Neuronal stem cell (in vitro differentiated cells): ENCODE results near the gene TMCC1.

Source experiments
- DNase-seq: peaks from one replicate; pipeline ENCODE4 v3.0.0-alpha.2; 2013; ENCODE audit warnings: low spot score
- H2AFZ ChIP-seq: one replicate; pipeline ENCODE4 v1.6.1; 2013; ENCODE audit warnings: mild to moderate bottlenecking, low read length, inconsistent platforms
- H2AK5ac ChIP-seq: 2 replicates; pipeline ENCODE4 v1.6.1; 2013; ENCODE audit warnings: low read depth, mild to moderate bottlenecking, inconsistent platforms, low read length, moderate library complexity, mixed read lengths
- H2BK120ac ChIP-seq: 2 replicates; pipeline ENCODE4 v1.6.1; 2013; ENCODE audit warnings: low read depth, mild to moderate bottlenecking, inconsistent platforms, low read length, moderate library complexity, mixed read lengths
- H2BK12ac ChIP-seq: one replicate; pipeline ENCODE4 v1.6.1; 2013; ENCODE audit warnings: low read length, inconsistent platforms
- H2BK15ac ChIP-seq: 2 replicates; pipeline ENCODE4 v1.6.1; 2013; ENCODE audit warnings: mild to moderate bottlenecking, low read length, inconsistent platforms, mixed read lengths
- H2BK5ac ChIP-seq: one replicate; pipeline ENCODE4 v1.6.1; 2013; ENCODE audit warnings: inconsistent platforms, mild to moderate bottlenecking, low read length, moderate library complexity
- H3K14ac ChIP-seq: one replicate; pipeline ENCODE4 v1.6.1; 2013; ENCODE audit warnings: low read length, inconsistent platforms
- H3K18ac ChIP-seq: 2 replicates; pipeline ENCODE4 v1.6.1; 2013; ENCODE audit warnings: low read length, inconsistent platforms
- H3K23ac ChIP-seq: 2 replicates; pipeline ENCODE4 v1.6.1; 2013; ENCODE audit warnings: low read depth, mild to moderate bottlenecking, mixed read lengths, low read length, inconsistent platforms; ENCODE audit not compliant: poor library complexity
- H3K27ac ChIP-seq: replicated peaks from 3 replicates; pipeline ENCODE4 v1.5.1; 2013; ENCODE audit warnings: low read length, inconsistent platforms
- H3K27me3 ChIP-seq, 3 experiments: 2 replicates each; pipeline ENCODE4 v1.6.1; 2013; ENCODE audit warnings: low read length in 3 of 3, mild to moderate bottlenecking in 2 of 3, inconsistent platforms in 1 of 3, low read depth in 1 of 3, mixed read lengths in 1 of 3, moderate library complexity in 1 of 3; ENCODE audit not compliant: control insufficient read depth in 3 of 3, insufficient read depth in 3 of 3
- H3K36me3 ChIP-seq, 2 donors: replicated peaks in 1 of 2; 2 replicates each; pipeline ENCODE4 v1.6.1; 2013; ENCODE audit warnings: low read length in 2 of 2; ENCODE audit not compliant: control insufficient read depth in 2 of 2, insufficient read depth in 2 of 2
- H3K4ac ChIP-seq: 2 replicates; pipeline ENCODE4 v1.6.1; 2013; ENCODE audit warnings: inconsistent platforms, mild to moderate bottlenecking, low read length, moderate library complexity
- H3K4me1 ChIP-seq, 2 donors: 1 replicate in 1 of 2; 2 replicates in 1 of 2; pipeline ENCODE4 v1.6.1; 2013; ENCODE audit warnings: low read length in 2 of 2, low read depth in 1 of 2; ENCODE audit not compliant: control insufficient read depth in 2 of 2, insufficient read depth in 1 of 2
- H3K4me2 ChIP-seq: one replicate; pipeline ENCODE4 v1.6.1; 2013; ENCODE audit warnings: mild to moderate bottlenecking, low read length, inconsistent platforms; ENCODE audit not compliant: insufficient read depth, poor library complexity, severe bottlenecking
- H3K4me3 ChIP-seq, 2 donors: 2 replicates each; pipeline ENCODE4 v1.5.1; 2013; ENCODE audit warnings: low read length in 2 of 2, mild to moderate bottlenecking in 2 of 2, inconsistent platforms in 1 of 2, moderate library complexity in 1 of 2
- H3K79me1 ChIP-seq: one replicate; pipeline ENCODE4 v1.6.1; 2013; ENCODE audit warnings: low read depth, mild to moderate bottlenecking, inconsistent platforms, low read length, moderate library complexity
- H3K9ac ChIP-seq: one replicate; pipeline ENCODE4 v1.6.1; 2013; ENCODE audit warnings: mild to moderate bottlenecking, low read depth, low read length, inconsistent platforms; ENCODE audit not compliant: poor library complexity
- H3K9me3 ChIP-seq, 2 donors: replicated peaks in 1 of 2; 2 replicates each; pipeline versions ENCODE3 to v1.6.1; 2013; ENCODE audit warnings: low read length in 2 of 2, mild to moderate bottlenecking in 2 of 2, inconsistent platforms in 1 of 2, low read depth in 1 of 2, mixed read lengths in 1 of 2, moderate library complexity in 1 of 2; ENCODE audit not compliant: control insufficient read depth in 2 of 2, insufficient read depth in 1 of 2
- H4K8ac ChIP-seq: one replicate; pipeline ENCODE4 v1.6.1; 2013; ENCODE audit warnings: low read depth, mild to moderate bottlenecking, inconsistent platforms, low read length, moderate library complexity
- H4K91ac ChIP-seq: one replicate; pipeline ENCODE4 v1.6.1; 2013; ENCODE audit warnings: low read length, low read depth, mild to moderate bottlenecking, inconsistent platforms; ENCODE audit not compliant: poor library complexity
- WGBS, 2 donors: extraction: QIAGEN DNeasy Blood & Tissue Kit; methylation state at CpG; one replicate each; pipeline ENCODE4 v1.1.7; 2013; ENCODE audit warnings: missing lambda C conversion rate in 2 of 2, mixed read lengths in 1 of 2; ENCODE audit not compliant: insufficient read length in 2 of 2, insufficient replicate concordance in 1 of 2; ENCODE audit errors: extremely low coverage in 2 of 2; 5-methylcytosine and 5-hydroxymethylcytosine counted together

The TMCC1 gene

GRCh38 chr3:129793319-129793718 is 100.2 kb downstream of the TMCC1 start:
- Histone ChIP-seq H3K4me3 (no peak overlapping the region), H2BK120ac (no peak overlapping the region), H3K14ac (no peak overlapping the region), H2AFZ (no peak overlapping the region), H2BK12ac (no peak overlapping the region), H3K9ac (no peak overlapping the region), H3K9me3 (no peaks in the 10 kb centered on the region), H3K23ac (no peak overlapping the region), H3K4me1 (peaks cover 5 to 25% of the 10 kb centered on the region in 2 donors), H4K91ac (no peak overlapping the region), H3K36me3 (peaks cover 0 to 3% of the 10 kb centered on the region in 2 donors), H2AK5ac (no peak overlapping the region), H4K8ac (no peak overlapping the region), H3K18ac (no peak overlapping the region), H2BK15ac (no peak overlapping the region), H3K4ac (no peak overlapping the region), H3K27me3 (no peaks in the 10 kb centered on the region), H3K79me1 (no peaks in the 10 kb centered on the region), H3K27ac (peak overlapping the region; percentile 86), H3K4me2 (peak overlapping the region; percentile 32), H2BK5ac (no peak overlapping the region)
- DNase-seq, result peak; percentile 9
- no CpG with 5 or more reads among the region's 1 CpG for WGBS, 2 donors

DNA sequence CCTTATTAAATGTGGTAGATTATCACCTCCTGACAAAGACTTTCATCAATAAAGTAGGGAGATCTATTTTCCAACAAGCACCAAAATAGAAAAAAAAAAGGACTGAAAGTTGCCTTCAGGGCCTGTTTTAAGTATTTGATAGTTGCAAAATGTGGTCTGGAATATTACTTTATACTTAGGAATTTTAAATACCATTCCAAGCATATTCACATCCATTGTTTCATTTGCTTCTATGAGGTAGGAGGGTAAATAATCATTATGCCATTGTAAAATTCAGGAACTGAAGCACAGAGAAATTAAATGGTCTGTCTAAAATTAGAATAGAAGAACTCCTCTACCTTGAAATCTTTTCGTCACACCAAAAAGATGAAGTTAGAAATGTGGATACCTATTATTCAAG is 110.0 kb downstream of the TMCC1 start:
- Histone ChIP-seq H3K4me2 (no peak overlapping the region), H2BK12ac (no peak overlapping the region), H3K4me1 (no peaks in the 10 kb centered on the region), H2BK15ac (no peak overlapping the region), H2BK5ac (no peak overlapping the region), H3K36me3 (peaks cover 0 to 4% of the 10 kb centered on the region in 2 donors), H3K4me3 (no peak overlapping the region), H3K23ac (no peak overlapping the region), H2AK5ac (no peak overlapping the region), H3K27ac (no peak overlapping the region), H2BK120ac (no peak overlapping the region), H3K4ac (no peak overlapping the region), H3K14ac (no peak overlapping the region), H4K8ac (no peak overlapping the region), H3K9ac (no peak overlapping the region), H2AFZ (no peak overlapping the region), H4K91ac (no peak overlapping the region), H3K18ac (no peak overlapping the region), H3K79me1 (no peaks in the 10 kb centered on the region), H3K9me3 (peaks cover 0 to 5% of the 10 kb centered on the region in 2 donors), H3K27me3 (no peaks in the 10 kb centered on the region)
- no CpG with 5 or more reads among the region's 1 CpG for WGBS, 2 donors
- DNase-seq, result no peak

DNA sequence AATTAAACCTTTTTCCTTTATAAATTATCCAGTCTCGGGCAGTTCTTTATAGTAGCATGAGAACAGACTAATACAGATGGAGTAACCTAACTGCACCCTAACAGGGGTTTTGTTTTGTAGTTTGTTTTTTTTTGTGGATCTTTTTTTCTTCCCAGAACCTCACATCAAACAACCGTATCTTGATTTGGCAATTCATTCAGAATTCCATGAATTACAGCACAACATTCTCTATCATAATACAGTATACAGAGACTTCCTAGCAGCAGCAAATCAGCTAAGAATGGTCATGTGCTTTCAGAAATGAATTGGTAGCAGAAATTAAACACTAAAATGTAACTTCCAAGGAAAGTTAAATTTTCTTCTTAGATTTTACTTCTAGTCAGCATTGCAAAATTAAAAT is 114.6 kb downstream of the TMCC1 start:
- Histone ChIP-seq H3K27me3 (no peaks in the 10 kb centered on the region), H3K4me1 (peaks cover 3 to 7% of the 10 kb centered on the region in 2 donors), H3K9me3 (peaks cover 0 to 14% of the 10 kb centered on the region in 2 donors), H3K27ac (no peak overlapping the region), H3K4me2 (no peak overlapping the region), H3K9ac (no peak overlapping the region), H3K23ac (no peak overlapping the region), H2AK5ac (no peak overlapping the region), H2BK5ac (no peak overlapping the region), H3K79me1 (peaks cover 2% of the 10 kb centered on the region), H2BK120ac (no peak overlapping the region), H2BK15ac (no peak overlapping the region), H3K36me3 (peaks cover 0 to 9% of the 10 kb centered on the region in 2 donors), H4K91ac (no peak overlapping the region), H2BK12ac (no peak overlapping the region), H3K14ac (no peak overlapping the region), H3K18ac (no peak overlapping the region), H4K8ac (no peak overlapping the region), H3K4me3 (no peak overlapping the region), H2AFZ (no peak overlapping the region), H3K4ac (no peak overlapping the region)
- no peak for DNase-seq
- no CpG with 5 or more reads among the region's 2 CpGs for WGBS, 2 donors

DNA sequence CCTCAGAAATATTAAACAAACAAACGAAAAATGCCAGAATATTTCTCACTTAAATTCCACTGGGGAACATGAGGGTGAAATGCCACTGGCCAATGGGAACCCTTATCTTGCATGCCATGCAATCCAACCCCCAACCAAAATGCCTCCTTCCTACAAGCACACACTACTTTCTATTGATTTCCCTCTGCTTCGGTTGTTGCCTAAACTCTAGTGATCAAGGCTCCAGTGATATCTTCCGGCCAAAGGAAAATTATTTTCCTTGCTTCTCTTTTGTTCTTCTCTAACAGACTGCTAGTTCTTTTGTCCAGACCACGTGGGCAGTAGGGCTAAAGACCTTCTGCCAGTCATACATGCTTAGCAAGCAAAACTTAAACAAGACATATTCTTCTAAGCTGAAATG is 115.7 kb downstream of the TMCC1 start:
- no peaks in the 10 kb centered on the region for H3K27me3 ChIP-seq
- peaks cover 2% of the 10 kb centered on the region for H3K79me1 ChIP-seq
- H3K14ac ChIP-seq, result no peak overlapping the region
- H3K18ac ChIP-seq, result no peak overlapping the region
- no peak overlapping the region for H3K27ac ChIP-seq
- no peak for DNase-seq
- H3K4ac ChIP-seq, result no peak overlapping the region
- no peak overlapping the region for H2BK12ac ChIP-seq
- H4K91ac ChIP-seq, result no peak overlapping the region
- H3K9me3 ChIP-seq, result peaks cover 0 to 14% of the 10 kb centered on the region in 2 donors
- no peak overlapping the region for H3K9ac ChIP-seq
- WGBS, 2 donors, result no CpG with 5 or more reads among the region's 4 CpGs
- H3K23ac ChIP-seq, result no peak overlapping the region
- no peak overlapping the region for H3K4me3 ChIP-seq
- no peak overlapping the region for H2BK120ac ChIP-seq
- H2BK15ac ChIP-seq, result no peak overlapping the region
- no peak overlapping the region for H2BK5ac ChIP-seq
- peaks cover 3 to 7% of the 10 kb centered on the region in 2 donors for H3K4me1 ChIP-seq
- no peak overlapping the region for H2AFZ ChIP-seq
- H3K4me2 ChIP-seq, result no peak overlapping the region
- H4K8ac ChIP-seq, result no peak overlapping the region
- peaks cover 0 to 9% of the 10 kb centered on the region in 2 donors for H3K36me3 ChIP-seq
- H2AK5ac ChIP-seq, result no peak overlapping the region
